H1 (cell line): ENCODE measurements around the gene ANKS1A. TPM values are rescaled to one million over a fixed set of nuclear protein-coding genes. Genes with fewer than 3 reads are reported as not detected.
"Not testable (repeated sequence)": the region's sequence is repeated elsewhere in the genome, so short reads cannot be mapped to it uniquely, and the experiment has no call there.

Experiments used
- CTCF ChIA-PET: fragments of 300-600 bp; sonication (Branson Sonifier 250); formaldehyde crosslinking; loops from one replicate; lab custom pipeline; 2021; ENCODE audit not compliant: partially characterized antibody; lab: Charles Lee
- POLR2A ChIA-PET: fragments of 300-600 bp; sonication (Branson Sonifier 250); formaldehyde crosslinking; loops from one replicate; lab custom pipeline; 2021; ENCODE audit warnings: inconsistent platforms; ENCODE audit not compliant: partially characterized antibody; lab: Charles Lee
- DNase-seq, 2 experiments: peaks; one replicate each; pipeline versions ENCODE4 v3.0.0 to v3.0.0-alpha.2; 2010 to 2022; ENCODE audit warnings: low spot score in 2 of 2, low read depth in 1 of 2, mixed read lengths in 1 of 2
- FAIRE-seq: peaks from 2 replicates; lab custom pipeline; 2011; peaks lifted over from hg19 to GRCh38; lab: Jason Lieb, UNC
- H2AFZ ChIP-seq: 2 replicates; pipeline ENCODE4 v1.8.1; 2012; ENCODE audit warnings: low read length, inconsistent platforms
- H2AK5ac ChIP-seq: 2 replicates; pipeline ENCODE4 v1.6.1; 2013; ENCODE audit warnings: low read depth, low read length
- H2BK120ac ChIP-seq: replicated peaks from 2 replicates; pipeline ENCODE3; 2013; ENCODE audit warnings: low read depth, low read length, inconsistent platforms
- H2BK12ac ChIP-seq: 2 replicates; pipeline ENCODE4 v1.6.1; 2013; ENCODE audit warnings: low read depth, low read length
- H2BK15ac ChIP-seq: 2 replicates; pipeline ENCODE4 v1.6.1; 2013; ENCODE audit warnings: low read length
- H2BK20ac ChIP-seq: 2 replicates; pipeline ENCODE4 v1.6.1; 2013; ENCODE audit warnings: low read length
- H2BK5ac ChIP-seq: 2 replicates; pipeline ENCODE4 v1.6.1; 2013; ENCODE audit warnings: low read depth, low read length
- H3K14ac ChIP-seq: 2 replicates; pipeline ENCODE4 v1.6.1; 2013; ENCODE audit warnings: inconsistent platforms; ENCODE audit not compliant: insufficient read length
- H3K18ac ChIP-seq: 2 replicates; pipeline ENCODE4 v1.6.1; 2013; ENCODE audit warnings: low read length; ENCODE audit errors: extremely low read depth
- H3K23ac ChIP-seq: 2 replicates; pipeline ENCODE4 v1.6.1; 2013; ENCODE audit warnings: inconsistent platforms; ENCODE audit not compliant: insufficient read length
- H3K23me2 ChIP-seq: 2 replicates; pipeline ENCODE4 v1.6.1; 2013; ENCODE audit warnings: low read depth, low read length
- H3K27ac ChIP-seq: 2 replicates; pipeline ENCODE4 v1.6.1; 2011; ENCODE audit warnings: low read depth, low read length, inconsistent platforms
- H3K27me3 ChIP-seq, 4 experiments: replicated peaks in 1 of 4; 1 replicate in 1 of 4; 2 replicates in 3 of 4; pipeline versions ENCODE4 v1.6.1 to v1.8.1; 2011 to 2013; ENCODE audit warnings: low read length in 3 of 4, mild to moderate bottlenecking in 3 of 4, inconsistent platforms in 2 of 4, mixed read lengths in 2 of 4, moderate library complexity in 1 of 4; ENCODE audit not compliant: control insufficient read depth in 3 of 4, insufficient read depth in 3 of 4; ENCODE audit errors: extremely low read depth in 1 of 4
- H3K36me3 ChIP-seq, 4 experiments: 2 replicates each; pipeline versions ENCODE4 v1.6.1 to v1.8.1; 2011 to 2013; ENCODE audit warnings: mild to moderate bottlenecking in 4 of 4, low read length in 3 of 4, moderate library complexity in 2 of 4, control low read depth in 1 of 4, inconsistent platforms in 1 of 4; ENCODE audit not compliant: insufficient read depth in 4 of 4, control insufficient read depth in 2 of 4
- H3K4ac ChIP-seq: replicated peaks from 2 replicates; pipeline ENCODE3; 2013; ENCODE audit warnings: low read length, low read depth, mixed read lengths, inconsistent platforms; ENCODE audit not compliant: insufficient read length
- H3K4me1 ChIP-seq, 4 experiments: replicated peaks in 1 of 4; 1 replicate in 1 of 4; 2 replicates in 3 of 4; pipeline versions ENCODE4 v1.6.1 to v1.8.1; 2011 to 2013; ENCODE audit warnings: low read length in 3 of 4, inconsistent platforms in 2 of 4, mixed read lengths in 1 of 4; ENCODE audit not compliant: insufficient read depth in 4 of 4, control insufficient read depth in 3 of 4
- H3K4me2 ChIP-seq, 2 experiments: 2 replicates each; pipeline versions ENCODE4 v1.6.1 to v1.8.1; 2011 to 2013; ENCODE audit warnings: low read depth in 2 of 2, low read length in 2 of 2, control low read depth in 1 of 2, inconsistent platforms in 1 of 2, mild to moderate bottlenecking in 1 of 2; ENCODE audit not compliant: insufficient read depth in 1 of 2
- H3K4me3 ChIP-seq, 4 experiments: fragments of 200-600, 300-600 bp in 1 of 4; sonication (generic), shearing (Covaris generic), sonication (Bioruptor Twin) in 1 of 4; 2 replicates each; pipeline versions ENCODE4 v1.5.1 to v1.8.1; 2011 to 2016; ENCODE audit warnings: low read length in 4 of 4, low read depth in 3 of 4, control low read depth in 2 of 4, inconsistent platforms in 2 of 4, mild to moderate bottlenecking in 2 of 4, mixed read lengths in 1 of 4, moderate library complexity in 1 of 4; ENCODE audit not compliant: insufficient read depth in 2 of 4; ENCODE audit errors: extremely low read depth in 1 of 4
- H3K56ac ChIP-seq: replicated peaks from 2 replicates; pipeline ENCODE3; 2013; ENCODE audit warnings: low read depth, mild to moderate bottlenecking, mixed read lengths, low read length, inconsistent platforms; ENCODE audit not compliant: insufficient read length
- H3K79me1 ChIP-seq: 2 replicates; pipeline ENCODE4 v1.6.1; 2013; ENCODE audit warnings: low read depth, low read length, control low read depth
- H3K79me2 ChIP-seq, 2 experiments: 2 replicates each; pipeline versions ENCODE4 v1.6.1 to v1.8.1; 2012 to 2013; ENCODE audit warnings: low read length in 2 of 2, mild to moderate bottlenecking in 2 of 2, inconsistent platforms in 1 of 2; ENCODE audit not compliant: insufficient read depth in 2 of 2, control insufficient read depth in 1 of 2
- H3K9ac ChIP-seq, 4 experiments: replicated peaks in 1 of 4; 1 replicate in 1 of 4; 2 replicates in 3 of 4; pipeline versions ENCODE4 v1.6.1 to v1.8.1; 2011 to 2013; ENCODE audit warnings: low read depth in 3 of 4, low read length in 3 of 4, control low read depth in 2 of 4, mild to moderate bottlenecking in 2 of 4, moderate library complexity in 2 of 4, inconsistent platforms in 1 of 4; ENCODE audit errors: extremely low read depth in 1 of 4
- H3K9me3 ChIP-seq, 2 experiments: 2 replicates each; pipeline versions ENCODE4 v1.6.1 to v1.8.1; 2012 to 2013; ENCODE audit warnings: mild to moderate bottlenecking in 2 of 2, moderate library complexity in 2 of 2, control low read depth in 1 of 2, inconsistent platforms in 1 of 2, low read depth in 1 of 2, low read length in 1 of 2, mixed read lengths in 1 of 2; ENCODE audit not compliant: insufficient read depth in 2 of 2
- H4K20me1 ChIP-seq, 2 experiments: replicated peaks in 1 of 2; 2 replicates each; pipeline versions ENCODE3 to v1.8.1; 2011 to 2013; ENCODE audit warnings: inconsistent platforms in 2 of 2, low read length in 2 of 2, mild to moderate bottlenecking in 1 of 2; ENCODE audit not compliant: insufficient read depth in 2 of 2, control insufficient read depth in 1 of 2
- H4K5ac ChIP-seq: 2 replicates; pipeline ENCODE4 v1.6.1; 2013; ENCODE audit warnings: low read length, low read depth, mixed read lengths, inconsistent platforms; ENCODE audit not compliant: insufficient read length
- H4K8ac ChIP-seq: 2 replicates; pipeline ENCODE4 v1.8.0; 2013; ENCODE audit warnings: mild to moderate bottlenecking, moderate library complexity, low read length, inconsistent platforms; ENCODE audit not compliant: insufficient read depth; ENCODE audit errors: extremely low read depth
- H4K91ac ChIP-seq: replicated peaks from 2 replicates; pipeline ENCODE3; 2013; ENCODE audit warnings: low read length, mixed read lengths, inconsistent platforms; ENCODE audit not compliant: insufficient read length
- WGBS, 2 experiments: shearing (Covaris generic) in 1 of 2; methylation state at CpG; one replicate each; pipeline versions ENCODE4 v1.1.6 to v1.1.7; 2013 to 2015; ENCODE audit warnings: low lambda C conversion rate in 2 of 2, mixed read lengths in 2 of 2, inconsistent platforms in 1 of 2, low coverage in 1 of 2, missing lambda C conversion rate in 1 of 2; ENCODE audit not compliant: insufficient replicate concordance in 2 of 2, insufficient coverage in 1 of 2, insufficient read length in 1 of 2; ENCODE audit errors: extremely low coverage in 1 of 2, missing lambda C conversion rate in 1 of 2; 5-methylcytosine and 5-hydroxymethylcytosine counted together
- polyA plus RNA-seq, 7 experiments: library from polyadenylated mRNA; depleted of rRNA in 3 of 7; stranded (reverse) in 5 of 7; unstranded in 2 of 7; fragments of >200 nt in 5 of 7; fragments of 200-250 nt in 2 of 7; gene quantifications; 1 replicate in 5 of 7; 2 replicates in 1 of 7; 4 replicates in 1 of 7; pipeline versions ENCODE4 v1.2.1 to v1.2.3, GENCODE V29; 2011 to 2013; ENCODE audit warnings: missing spikeins in 2 of 7, mixed read lengths in 2 of 7
- total RNA-seq: library from RNA; stranded (reverse); fragmentation: NEBNext Ultra II Directional; extraction: Animal tissue kit (Norgen Biotek cat#: 25700); gene quantifications from 2 replicates; pipeline ENCODE4 v1.2.1, GENCODE V29; 2021

ANKS1A gene
- total and polyA plus RNA-seq, 2 of the 8 experiments (the other 6 are each of a cell fraction or from before 2014, with no cell fraction given): 9.8 to 30.9 TPM

GRCh38 chr6:34885837-34886236 is 3.2 kb upstream of the ANKS1A start:
- H2BK5ac ChIP-seq, H3K4me1 ChIP-seq, H3K4me3 ChIP-seq, H3K79me1 ChIP-seq, H3K23ac ChIP-seq, H4K5ac ChIP-seq, H3K9me3 ChIP-seq, H3K9ac ChIP-seq, H3K14ac ChIP-seq, H4K8ac ChIP-seq, H2BK12ac ChIP-seq, H3K27me3 ChIP-seq, H2BK20ac ChIP-seq, H4K91ac ChIP-seq, H4K20me1 ChIP-seq, FAIRE-seq, H3K4ac ChIP-seq, H2AFZ ChIP-seq, H2BK120ac ChIP-seq, H3K56ac ChIP-seq, H3K4me2 ChIP-seq, DNase-seq, H2AK5ac ChIP-seq, H2BK15ac ChIP-seq, H3K27ac ChIP-seq, H3K18ac ChIP-seq: not testable (repeated sequence)
- CTCF ChIA-PET: interaction anchor here (0.6 to 1.3 kb wide), 4 partner anchors 11 to 242 kb away, joined by 3 read pairs; no protein-coding TSS in a partner anchor
- Histone ChIP-seq H3K79me2 (peaks cover 3 to 47% of the 10 kb centered on the region in 2 experiments; a peak in 3 of 4 replicates), H3K23me2 (peaks cover 16% of the 10 kb centered on the region), H3K36me3 (peaks cover 0 to 14% (median 3%) of the 10 kb centered on the region in 4 experiments; a peak in 3 of 8 replicates)
- 89% methylated on average over 15 of the region's 15 CpGs; no CpG with 5 or more reads in 1 of the 2 experiments for WGBS, 2 experiments
- POLR2A ChIA-PET: interaction anchor here (1.0 to 3.9 kb wide), 3 partner anchors 9 to 374 kb away, joined by 3 to 48 read pairs (median 6); partner anchors contain the start of gene ZNF76
